Muscle of leg (tissue), 11 donors: ENCODE results near the gene RAB4A. TPM values are rescaled to one million over a fixed set of nuclear protein-coding genes. Genes with fewer than 3 reads are reported as not detected.
"Not testable (repeated sequence)": the region's sequence is repeated elsewhere in the genome, so short reads cannot be mapped to it uniquely, and the experiment has no call there.

Experiments used
- DNase-seq: peaks from one replicate; pipeline ENCODE4 v3.0.0; 2013
- H3K27ac ChIP-seq: one replicate; pipeline ENCODE4 v1.5.1; 2013; ENCODE audit warnings: mild to moderate bottlenecking, low read length, control low read depth
- H3K27me3 ChIP-seq: one replicate; pipeline ENCODE4 v1.6.1; 2013; ENCODE audit warnings: low read length; ENCODE audit not compliant: control insufficient read depth, insufficient read depth
- H3K36me3 ChIP-seq: one replicate; pipeline ENCODE4 v1.6.1; 2013; ENCODE audit warnings: low read length; ENCODE audit not compliant: control insufficient read depth, insufficient read depth
- H3K4me1 ChIP-seq: one replicate; pipeline ENCODE4 v1.6.1; 2013; ENCODE audit warnings: low read length; ENCODE audit not compliant: control insufficient read depth, insufficient read depth
- H3K4me3 ChIP-seq: one replicate; pipeline ENCODE4 v1.5.1; 2013; ENCODE audit warnings: low read length, control low read depth
- H3K9me3 ChIP-seq: replicated peaks from 2 replicates; pipeline ENCODE4 v1.6.1; 2013; ENCODE audit warnings: low read depth, low read length; ENCODE audit not compliant: control insufficient read depth
- WGBS: methylation state at CpG from one replicate; pipeline ENCODE4 v1.1.5; 2013; ENCODE audit warnings: missing lambda C conversion rate; ENCODE audit not compliant: insufficient coverage; 5-methylcytosine and 5-hydroxymethylcytosine counted together
- polyA plus RNA-seq, 8 donors: library from polyadenylated mRNA; unstranded; fragments of 120-200 nt; gene quantifications; one replicate each; pipeline versions ENCODE4 v1.2.1 to v1.2.3, GENCODE V29; 2013; ENCODE audit warnings: inconsistent platforms in 1 of 8, low replicate concordance in 1 of 8; ENCODE audit not compliant: insufficient read length in 8 of 8, insufficient read depth in 1 of 8
- total RNA-seq: library from RNA; stranded (reverse); fragments of 120-200 nt; gene quantifications from one replicate; pipeline ENCODE4 v1.2.4, GENCODE V29; 2013

The RAB4A gene
- total and polyA plus RNA-seq, 9 donors: 39.0 to 57.8 (median 50.9) TPM

DNA sequence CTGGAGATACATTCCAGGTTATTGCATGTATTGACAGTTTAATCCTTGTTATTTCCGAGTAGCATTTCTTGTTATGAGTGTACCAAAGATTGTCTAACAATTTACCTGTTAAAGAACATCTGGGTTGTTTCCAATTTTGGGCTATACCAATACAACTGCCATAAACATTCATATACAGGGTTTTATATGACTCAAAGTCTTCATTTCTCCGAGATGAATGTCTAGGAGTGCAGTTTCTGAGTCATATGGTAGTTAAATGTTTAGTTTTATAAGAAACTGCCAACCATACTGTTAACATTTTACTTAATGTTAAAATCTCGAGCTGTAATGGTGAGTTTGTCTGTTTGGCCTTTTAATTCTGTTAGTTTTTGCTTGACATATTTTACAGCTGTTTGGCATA, 10.0 kb downstream of the RAB4A start:
- H3K9me3 ChIP-seq: no peaks in the 10 kb centered on the region
- no peak overlapping the region for H3K27ac ChIP-seq
- H3K27me3 ChIP-seq: no peaks in the 10 kb centered on the region
- no peaks in the 10 kb centered on the region for H3K36me3 ChIP-seq
- H3K4me3 ChIP-seq: no peak overlapping the region
- WGBS: no CpG with 5 or more reads among the region's 3 CpGs
- DNase-seq: no peak
- H3K4me1 ChIP-seq: no peaks in the 10 kb centered on the region

DNA sequence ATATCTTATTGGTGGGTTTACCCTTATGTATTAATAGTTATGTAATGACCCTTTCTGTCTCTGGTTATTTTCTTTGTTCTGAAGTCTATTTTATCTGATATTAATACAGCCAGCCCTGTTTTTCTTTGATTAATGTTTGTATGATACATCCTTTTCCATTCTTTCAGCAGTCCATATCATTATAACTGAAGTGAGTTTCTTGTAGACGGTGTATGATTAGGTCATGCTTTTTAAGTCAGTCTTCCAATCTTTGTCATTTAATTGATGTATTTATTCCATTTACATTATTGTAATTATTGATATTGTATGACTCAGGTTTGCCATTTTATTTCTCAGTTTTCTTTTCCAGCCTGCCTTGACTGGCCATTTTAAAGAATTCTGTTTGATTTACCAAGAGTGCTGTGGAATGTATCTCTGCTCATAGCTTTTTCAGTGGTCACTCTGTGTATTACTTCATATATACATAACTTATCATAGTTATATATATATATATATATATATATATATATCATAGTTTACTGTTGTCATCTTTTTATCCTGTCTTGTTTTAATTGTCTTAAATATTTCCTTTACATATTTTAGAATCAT, 10.5 kb downstream of the RAB4A start:
- Histone ChIP-seq H3K36me3 (no peaks in the 10 kb centered on the region), H3K27me3 (no peaks in the 10 kb centered on the region), H3K9me3 (no peaks in the 10 kb centered on the region), H3K4me1 (no peaks in the 10 kb centered on the region), H3K4me3 (no peak overlapping the region), H3K27ac (no peak overlapping the region)
- WGBS: no CpG with 5 or more reads among the region's 1 CpG
- DNase-seq: no peak

GRCh38 chr1:229282295-229282823, 11.4 kb downstream of the RAB4A start:
- no peak overlapping the region for H3K27ac ChIP-seq
- H3K36me3 ChIP-seq: no peaks in the 10 kb centered on the region
- DNase-seq: no peak
- no peaks in the 10 kb centered on the region for H3K4me1 ChIP-seq
- no peak overlapping the region for H3K4me3 ChIP-seq
- no CpG with 5 or more reads among the region's 1 CpG for WGBS
- no peaks in the 10 kb centered on the region for H3K27me3 ChIP-seq
- no peaks in the 10 kb centered on the region for H3K9me3 ChIP-seq

DNA sequence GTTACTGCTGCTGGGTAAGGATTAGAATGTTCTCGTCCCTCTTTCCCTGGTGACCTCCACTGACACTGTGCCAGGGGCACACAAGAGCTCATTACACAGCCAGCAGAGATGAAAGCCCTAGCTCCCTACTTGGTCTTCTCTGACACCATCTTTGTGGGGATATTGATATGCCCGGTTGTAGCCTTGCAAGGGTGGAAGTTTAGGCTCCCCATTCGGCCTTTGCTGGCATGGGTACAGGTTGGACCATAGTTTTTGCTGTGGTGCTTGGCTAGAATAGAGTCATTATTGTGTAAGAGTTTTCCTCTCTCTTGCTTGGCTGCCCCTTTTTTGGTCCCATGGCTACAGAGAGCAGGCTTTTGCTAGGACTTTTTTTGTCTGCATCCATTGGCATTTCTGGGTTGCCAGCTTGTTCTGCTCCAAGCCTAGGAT, 12.3 kb downstream of the RAB4A start:
- no peak overlapping the region for H3K27ac ChIP-seq
- H3K36me3 ChIP-seq: no peaks in the 10 kb centered on the region

DNA sequence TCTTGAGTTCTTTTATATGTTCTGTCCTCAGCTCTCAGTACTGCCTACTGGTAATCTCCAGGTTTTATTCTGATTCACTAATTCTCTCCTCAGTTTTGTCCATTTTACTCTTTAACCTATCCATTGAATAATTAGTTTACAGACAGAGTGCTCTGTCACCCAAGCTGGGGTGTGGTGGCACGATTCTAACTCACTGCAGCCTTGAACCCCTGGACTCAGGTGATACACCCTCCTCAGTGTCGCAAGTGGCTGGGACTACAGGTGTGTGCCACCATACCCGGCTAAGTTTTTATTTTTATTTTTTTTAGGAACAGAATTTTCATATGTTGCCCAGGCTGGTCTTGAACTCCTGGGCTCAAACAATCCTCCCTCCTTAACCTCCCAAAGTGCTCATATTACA, 14.0 kb downstream of the RAB4A start:
- H3K4me3 ChIP-seq: no peak overlapping the region
- H3K27me3 ChIP-seq: no peaks in the 10 kb centered on the region
- no peaks in the 10 kb centered on the region for H3K4me1 ChIP-seq
- no peaks in the 10 kb centered on the region for H3K9me3 ChIP-seq
- WGBS: 71% methylated on average over 1 of the region's 3 CpGs
- H3K27ac ChIP-seq: no peak overlapping the region
- DNase-seq: no peak
- peaks cover under 1% of the 10 kb centered on the region for H3K36me3 ChIP-seq

More for the DNA sequence above, 12.3 kb downstream of the RAB4A start:
- WGBS: 86% methylated on average over 1 of the region's 3 CpGs
- Histone ChIP-seq H3K9me3 (no peaks in the 10 kb centered on the region), H3K27me3 (no peaks in the 10 kb centered on the region), H3K4me1 (no peaks in the 10 kb centered on the region), H3K4me3 (no peak overlapping the region)
- DNase-seq: no peak

DNA sequence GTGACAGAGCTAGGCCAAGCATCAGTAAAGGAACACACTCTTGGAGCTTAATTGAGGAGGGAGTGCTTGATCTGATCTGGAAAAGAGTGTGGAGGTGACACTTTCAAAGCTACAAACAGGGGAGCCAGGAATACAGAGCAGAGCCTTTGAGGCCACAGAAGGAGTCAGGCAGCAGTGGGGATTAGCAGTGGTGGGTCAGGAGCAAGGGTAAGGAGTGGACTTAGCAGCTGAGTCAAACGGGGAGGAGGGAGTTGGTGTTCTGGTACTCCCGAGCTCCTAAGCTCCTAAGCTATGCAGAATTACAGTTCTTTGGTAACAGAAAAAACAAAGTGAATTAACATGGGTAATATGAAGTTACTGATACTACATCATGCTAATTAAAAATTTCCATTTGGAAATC, 14.5 kb downstream of the RAB4A start:
- no peaks in the 10 kb centered on the region for H3K27me3 ChIP-seq
- H3K4me1 ChIP-seq: no peaks in the 10 kb centered on the region
- no peak for DNase-seq
- H3K36me3 ChIP-seq: peaks cover 5% of the 10 kb centered on the region
- H3K27ac ChIP-seq: no peak overlapping the region
- H3K9me3 ChIP-seq: no peaks in the 10 kb centered on the region
- WGBS: no CpG with 5 or more reads among the region's 2 CpGs
- H3K4me3 ChIP-seq: no peak overlapping the region

GRCh38 chr1:229286099-229286766, 15.3 kb downstream of the RAB4A start:
- Histone ChIP-seq H3K4me3 (no peak overlapping the region), H3K4me1 (no peaks in the 10 kb centered on the region), H3K27ac (no peak overlapping the region), H3K27me3 (no peaks in the 10 kb centered on the region), H3K36me3 (peaks cover 5% of the 10 kb centered on the region), H3K9me3 (no peaks in the 10 kb centered on the region)
- WGBS: no CpG with 5 or more reads among the region's 2 CpGs
- DNase-seq: no peak

DNA sequence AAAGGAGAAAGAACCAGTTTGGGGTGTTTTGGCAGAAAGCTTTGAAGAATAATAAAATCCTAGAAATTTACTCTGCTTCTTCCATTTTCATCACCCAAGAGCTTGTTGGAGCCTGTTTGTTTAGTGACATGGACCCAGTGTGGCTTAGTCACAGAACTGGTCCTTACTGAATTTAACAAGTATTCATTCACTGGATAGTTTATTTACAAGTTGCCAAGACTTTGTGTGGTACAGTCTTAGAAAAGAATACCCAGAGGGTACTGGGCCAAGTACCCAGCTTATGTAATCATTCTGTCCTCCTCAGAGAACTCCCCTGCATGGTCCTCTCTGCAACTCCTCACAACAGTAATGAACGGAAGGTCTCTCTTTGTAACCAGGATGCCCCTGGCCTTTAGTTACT, 16.4 kb downstream of the RAB4A start:
- H3K27ac ChIP-seq: no peak overlapping the region
- H3K9me3 ChIP-seq: no peaks in the 10 kb centered on the region
- H3K4me1 ChIP-seq: no peaks in the 10 kb centered on the region
- no peak for DNase-seq
- H3K36me3 ChIP-seq: peaks cover 5% of the 10 kb centered on the region
- no peak overlapping the region for H3K4me3 ChIP-seq
- H3K27me3 ChIP-seq: no peaks in the 10 kb centered on the region
- 50% methylated on average over 1 of the region's 1 CpG for WGBS

GRCh38 chr1:229288516-229288915, 17.6 kb downstream of the RAB4A start:
- Histone ChIP-seq H3K27ac (no peak overlapping the region), H3K9me3 (no peaks in the 10 kb centered on the region), H3K27me3 (no peaks in the 10 kb centered on the region), H3K4me3 (no peak overlapping the region), H3K4me1 (no peaks in the 10 kb centered on the region), H3K36me3 (peaks cover 5% of the 10 kb centered on the region)
- DNase-seq: no peak
- WGBS: no CpG with 5 or more reads among the region's 1 CpG

GRCh38 chr1:229291686-229292085, 20.8 kb downstream of the RAB4A start:
- no CpG with 5 or more reads among the region's 4 CpGs for WGBS
- H3K4me1 ChIP-seq: not testable (repeated sequence)

More at GRCh38 chr1:229291686-229292085, 20.8 kb downstream of the RAB4A start:
- H3K9me3 ChIP-seq, H3K27me3 ChIP-seq, DNase-seq, H3K27ac ChIP-seq, H3K4me3 ChIP-seq: not testable (repeated sequence)
- peaks cover 18% of the 10 kb centered on the region for H3K36me3 ChIP-seq
